A549 (cell line): ENCODE data around the gene TM4SF4. TPM values are rescaled to one million over a fixed set of nuclear protein-coding genes. Genes with fewer than 3 reads are reported as not detected.

Source experiments
- ATAC-seq, 2 experiments: fragments of 200-7000 bp in 1 of 2; fragments of >200 bp in 1 of 2; cut with Nextera tagmentation in 1 of 2; cut with Tn5 transposase in 1 of 2; 3 replicates each; pipeline versions ENCODE4 v1.8.0 to v1.9.1; 2018 to 2020; ENCODE audit warnings: mild to moderate bottlenecking in 1 of 2, moderate library complexity in 1 of 2
- CTCF ChIA-PET: fragments of 300-600 bp; sonication (Branson Sonifier 250); formaldehyde crosslinking; extraction: SDS; loops from one replicate; lab custom pipeline; 2021; ENCODE audit warnings: antibody characterized with exemption, inconsistent platforms; lab: Yijun Ruan, JAX
- POLR2A ChIA-PET: fragments of 350-600 bp; formaldehyde crosslinking; extraction: SDS; loops from one replicate; lab custom pipeline; 2021; ENCODE audit warnings: antibody characterized with exemption, inconsistent platforms; lab: Yijun Ruan, JAX
- DNase-seq, 2 experiments: peaks; one replicate each; pipeline versions ENCODE4 v3.0.0 to v3.0.0-alpha.2; 2011 to 2016; ENCODE audit warnings: low read depth in 1 of 2, low spot score in 1 of 2
- FAIRE-seq: peaks from 2 replicates; lab custom pipeline; 2011; peaks lifted over from hg19 to GRCh38; lab: Jason Lieb, UNC
- H3K27ac ChIP-seq, 2 experiments: fragments of >200 bp; sonication (Bioruptor Twin); formaldehyde crosslinking; 3 replicates each; pipeline ENCODE4 v1.5.1; 2016 to 2017
- H3K4me1 ChIP-seq: fragments of >200 bp; sonication (Bioruptor Twin); formaldehyde crosslinking; 3 replicates; pipeline ENCODE4 v1.6.1; 2016
- H3K4me2 ChIP-seq: fragments of >200 bp; sonication (Bioruptor Twin); formaldehyde crosslinking; 3 replicates; pipeline ENCODE4 v1.6.1; 2016
- H3K4me3 ChIP-seq: fragments of >200 bp; sonication (Bioruptor Twin); formaldehyde crosslinking; 3 replicates; pipeline ENCODE4 v1.5.1; 2016
- H3K9me3 ChIP-seq: fragments of >200 bp; sonication (Bioruptor Twin); formaldehyde crosslinking; 3 replicates; pipeline ENCODE4 v1.6.1; 2016
- ATOH8 ChIP-seq: fragments of 250-450 bp; sonication (Bioruptor Pico); IDR thresholded peaks from 2 replicates; pipeline ENCODE4 v1.5.0; 2020; ENCODE audit warnings: low read depth, mild to moderate bottlenecking, moderate library complexity
- BHLHE40 ChIP-seq: IDR thresholded peaks from 2 replicates; pipeline ENCODE4 v1.6.1; 2012; ENCODE audit warnings: low read depth, low read length, inconsistent platforms
- CBX2 ChIP-seq: fragments of 200-600 bp; sonication (generic); IDR thresholded peaks from 2 replicates; pipeline ENCODE4 v1.6.1; 2016; ENCODE audit warnings: low read depth, mild to moderate bottlenecking, borderline replicate concordance
- CEBPB ChIP-seq, 2 experiments: fragments of >200 bp in 1 of 2; sonication (Bioruptor Twin) in 1 of 2; formaldehyde crosslinking in 1 of 2; IDR thresholded peaks; 2 replicates each; pipeline ENCODE4 v1.6.1; 2012 to 2016
- EHF ChIP-seq: fragments of 250-450 bp; sonication (Bioruptor Pico); IDR thresholded peaks from 2 replicates; pipeline ENCODE4 v1.5.0; 2020; ENCODE audit warnings: mild to moderate bottlenecking
- FOXS1 ChIP-seq: fragments of 250-450 bp; sonication (Bioruptor Pico); IDR thresholded peaks from 2 replicates; pipeline ENCODE4 v1.5.0; 2020; ENCODE audit warnings: mild to moderate bottlenecking, moderate library complexity
- HOXB5 ChIP-seq: fragments of 250-450 bp; sonication (Bioruptor Pico); IDR thresholded peaks from 2 replicates; pipeline ENCODE4 v1.5.0; 2020; ENCODE audit warnings: mild to moderate bottlenecking, moderate library complexity
- JUN ChIP-seq, 2 experiments: fragments of >200 bp; sonication (Bioruptor Twin); formaldehyde crosslinking; IDR thresholded peaks; 2 replicates in 1 of 2; 3 replicates in 1 of 2; pipeline ENCODE4 v1.6.1; 2016 to 2017
- MAFK ChIP-seq: fragments of 450-650 bp; IDR thresholded peaks from 2 replicates; pipeline ENCODE4 v1.6.1; 2014; ENCODE audit not compliant: partially characterized antibody
- MAZ ChIP-seq: fragments of 150-350 bp; IDR thresholded peaks from 2 replicates; pipeline ENCODE4 v1.6.1; 2014; ENCODE audit warnings: antibody characterized with exemption, low read depth, low read length, borderline replicate concordance
- NPAS2 ChIP-seq: fragments of 250-450 bp; sonication (Bioruptor Pico); IDR thresholded peaks from 2 replicates; pipeline ENCODE4 v1.8.0; 2022; ENCODE audit warnings: mild to moderate bottlenecking, moderate library complexity, borderline replicate concordance
- PHF8 ChIP-seq: fragments of 200-600 bp; sonication (generic); IDR thresholded peaks from 2 replicates; pipeline ENCODE4 v1.6.1; 2016; ENCODE audit warnings: low read depth, mild to moderate bottlenecking, antibody characterized with exemption, moderate library complexity, borderline replicate concordance
- RARB ChIP-seq: fragments of 250-450 bp; sonication (Bioruptor Pico); IDR thresholded peaks from 2 replicates; pipeline ENCODE4 v1.8.0; 2021; ENCODE audit warnings: mild to moderate bottlenecking, moderate library complexity
- RCOR1 ChIP-seq: fragments of 150-350 bp; IDR thresholded peaks from 2 replicates; pipeline ENCODE4 v1.6.1; 2014; ENCODE audit warnings: antibody characterized with exemption, low read length, low read depth
- RNF2 ChIP-seq: fragments of 200-600 bp; sonication (generic); IDR thresholded peaks from 2 replicates; pipeline ENCODE4 v1.6.1; 2016; ENCODE audit warnings: low read depth, mild to moderate bottlenecking, antibody characterized with exemption, moderate library complexity, borderline replicate concordance
- SMC3 ChIP-seq: fragments of >200 bp; sonication (Bioruptor Twin); formaldehyde crosslinking; IDR thresholded peaks from 3 replicates; pipeline ENCODE4 v1.6.1; 2018; ENCODE audit warnings: inconsistent platforms
- SREBF2 ChIP-seq: fragments of 450-650 bp; IDR thresholded peaks from 2 replicates; pipeline ENCODE4 v1.6.1; 2014; ENCODE audit warnings: mild to moderate bottlenecking, moderate library complexity
- ZFP36 ChIP-seq: fragments of 450-650 bp; IDR thresholded peaks from 2 replicates; pipeline ENCODE4 v1.6.1; 2014; ENCODE audit warnings: borderline replicate concordance; ENCODE audit not compliant: partially characterized antibody
- WGBS: methylation state at CpG from one replicate; pipeline ENCODE4 v1.1.6; 2017; ENCODE audit errors: missing lambda C conversion rate; 5-methylcytosine and 5-hydroxymethylcytosine counted together
- polyA minus RNA-seq: library from RNA; depleted of rRNA, polyadenylated mRNA; stranded (reverse); fragments of >200 nt; gene quantifications from 2 replicates; pipeline ENCODE4 v1.2.3, GENCODE V29; 2011; rRNA and poly(A)+ RNA removed
- polyA plus RNA-seq, 4 experiments: library from polyadenylated mRNA; depleted of rRNA in 3 of 4; stranded (reverse); fragments of >200 nt; fragmentation: RNase III in 1 of 4; extraction: RNeasy Plus Mini Kit Qiagen cat#74134 plus additional on column Dnase treatment in 1 of 4; gene quantifications; 2 replicates in 3 of 4; 3 replicates in 1 of 4; pipeline ENCODE4 v1.2.3, GENCODE V29; 2011 to 2017
- TF ChIP-seq, protein P1 (sequence below): fragments of >200 bp; sonication (Bioruptor Twin); formaldehyde crosslinking; IDR thresholded peaks from 2 replicates; pipeline ENCODE4 v1.6.1; 2016
- TF ChIP-seq, protein P2 (sequence below): fragments of 200-600 bp; sonication (generic); IDR thresholded peaks from 2 replicates; pipeline ENCODE4 v1.6.1; 2016; ENCODE audit warnings: antibody characterized with exemption, mild to moderate bottlenecking, moderate library complexity
- TF ChIP-seq, protein P3 (sequence below): fragments of 450-650 bp; IDR thresholded peaks from 2 replicates; pipeline ENCODE4 v1.6.1; 2014; ENCODE audit warnings: antibody characterized with exemption
- TF ChIP-seq, protein P4 (sequence below): IDR thresholded peaks from 2 replicates; pipeline ENCODE4 v1.6.1; 2012
- TF ChIP-seq, protein P5 (sequence below): fragments of 250-450 bp; sonication (Bioruptor Pico); IDR thresholded peaks from 2 replicates; pipeline ENCODE4 v1.5.0; 2021; ENCODE audit warnings: mild to moderate bottlenecking, moderate library complexity, borderline replicate concordance

Gene TM4SF4
- polyA plus RNA-seq (2011; rRNA removed), result 17.4 and 38.6 TPM in 2 replicates
- polyA plus RNA-seq (2012; cell fraction: cytosol; rRNA removed), result 6.2 and 9.6 TPM in 2 replicates
- 5.8 and 6.9 TPM in 2 replicates for polyA plus RNA-seq (2012; cell fraction: nucleus; rRNA removed)
- 28.7 to 45.2 TPM (median 32.2 TPM) in 3 replicates for polyA plus RNA-seq (2017; fragmentation: RNase III; extraction: RNeasy Plus Mini Kit Qiagen cat#74134 plus additional on column Dnase treatment)
- 20.8 and 30.0 TPM in 2 replicates for polyA minus RNA-seq

DNA sequence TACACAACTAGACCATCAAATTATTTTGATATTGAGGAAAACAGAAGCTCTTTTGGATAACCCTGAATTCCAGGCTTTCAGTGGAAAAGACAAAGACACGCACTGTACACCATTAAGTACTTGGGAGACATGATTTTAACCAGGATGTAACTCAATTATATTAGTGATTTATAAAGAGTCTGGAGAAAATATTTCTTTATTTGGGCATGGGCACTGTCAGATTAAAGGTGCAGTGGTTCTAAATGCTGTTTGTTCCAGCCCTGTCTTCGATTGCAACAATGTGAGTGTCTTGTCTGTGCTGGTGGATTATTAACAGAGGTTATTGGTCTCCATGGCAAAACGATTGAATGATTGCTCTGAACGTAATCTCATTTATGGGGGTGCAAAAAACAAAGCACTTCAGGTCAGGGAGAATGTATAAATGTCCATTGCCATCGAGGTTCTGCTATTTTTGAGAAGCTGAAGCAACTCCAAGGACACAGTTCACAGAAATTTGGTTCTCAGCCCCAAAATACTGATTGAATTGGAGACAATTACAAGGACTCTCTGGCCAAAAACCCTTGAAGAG, at the start of gene TM4SF4:
Gene TM4SF4 (plus strand): TSS at position 448 of the 568 bp plus-strand sequence. CDS start 181 bp downstream, outside the sequence.
- ATAC-seq (peak; percentile 55 to 60; a peak in 4 of 6 replicates), FAIRE-seq (peak; percentile 54), DNase-seq (peak; percentile 63 to 69)
- WGBS, result 6% methylated on average over 5 of the region's 5 CpGs
- ChIA-PET CTCF (interaction anchor here (0.8 to 2.5 kb wide), 11 partner anchors 11 to 354 kb away, joined by 3 to 10 read pairs (median 4); no protein-coding TSS in a partner anchor), POLR2A (interaction anchor here (1.1 to 1.7 kb wide), 3 partner anchors 73 to 345 kb away, joined by 3 to 6 read pairs (median 4); partner anchors contain the start of genes HPS3 and TM4SF1)
- H3K4me3 ChIP-seq, result peak within 1 kb of the TSS; percentile 17; the same call in 2 of the 3 replicates
- peak within 1 kb of the TSS; percentile 89 for H3K4me2 ChIP-seq
- TF ChIP-seq, protein P1, sequence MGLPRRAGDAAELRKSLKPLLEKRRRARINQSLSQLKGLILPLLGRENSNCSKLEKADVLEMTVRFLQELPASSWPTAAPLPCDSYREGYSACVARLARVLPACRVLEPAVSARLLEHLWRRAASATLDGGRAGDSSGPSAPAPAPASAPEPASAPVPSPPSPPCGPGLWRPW, result no peak
- TF ChIP-seq EHF (no peak), CEBPB (IDR thresholded peaks at IDR 0.05) (peak in 1 of 2 experiments; percentile 4; a peak in 1 of 4 replicates), FOXS1 (CRISPR knock-in tag) (no peak), RNF2 (no peak), BHLHE40 (no peak), SMC3 (no peak), SREBF2 (no peak), HOXB5 (CRISPR knock-in tag) (0 out of 2 replicates have a peak, but pooled peaks have one; percentile 44), MAZ (no peak), RARB (CRISPR knock-in tag) (peak; percentile 88; the same call in 1 of the 2 replicates), ZFP36 (no peak), MAFK (no peak), PHF8 (no peak), NPAS2 (CRISPR knock-in tag) (no peak), RCOR1 (no peak), CBX2 (no peak), JUN (IDR thresholded peaks at IDR 0.05) (no peak; a peak in 1 of 5 replicates), ATOH8 (no peak)
- TF ChIP-seq, protein P2, sequence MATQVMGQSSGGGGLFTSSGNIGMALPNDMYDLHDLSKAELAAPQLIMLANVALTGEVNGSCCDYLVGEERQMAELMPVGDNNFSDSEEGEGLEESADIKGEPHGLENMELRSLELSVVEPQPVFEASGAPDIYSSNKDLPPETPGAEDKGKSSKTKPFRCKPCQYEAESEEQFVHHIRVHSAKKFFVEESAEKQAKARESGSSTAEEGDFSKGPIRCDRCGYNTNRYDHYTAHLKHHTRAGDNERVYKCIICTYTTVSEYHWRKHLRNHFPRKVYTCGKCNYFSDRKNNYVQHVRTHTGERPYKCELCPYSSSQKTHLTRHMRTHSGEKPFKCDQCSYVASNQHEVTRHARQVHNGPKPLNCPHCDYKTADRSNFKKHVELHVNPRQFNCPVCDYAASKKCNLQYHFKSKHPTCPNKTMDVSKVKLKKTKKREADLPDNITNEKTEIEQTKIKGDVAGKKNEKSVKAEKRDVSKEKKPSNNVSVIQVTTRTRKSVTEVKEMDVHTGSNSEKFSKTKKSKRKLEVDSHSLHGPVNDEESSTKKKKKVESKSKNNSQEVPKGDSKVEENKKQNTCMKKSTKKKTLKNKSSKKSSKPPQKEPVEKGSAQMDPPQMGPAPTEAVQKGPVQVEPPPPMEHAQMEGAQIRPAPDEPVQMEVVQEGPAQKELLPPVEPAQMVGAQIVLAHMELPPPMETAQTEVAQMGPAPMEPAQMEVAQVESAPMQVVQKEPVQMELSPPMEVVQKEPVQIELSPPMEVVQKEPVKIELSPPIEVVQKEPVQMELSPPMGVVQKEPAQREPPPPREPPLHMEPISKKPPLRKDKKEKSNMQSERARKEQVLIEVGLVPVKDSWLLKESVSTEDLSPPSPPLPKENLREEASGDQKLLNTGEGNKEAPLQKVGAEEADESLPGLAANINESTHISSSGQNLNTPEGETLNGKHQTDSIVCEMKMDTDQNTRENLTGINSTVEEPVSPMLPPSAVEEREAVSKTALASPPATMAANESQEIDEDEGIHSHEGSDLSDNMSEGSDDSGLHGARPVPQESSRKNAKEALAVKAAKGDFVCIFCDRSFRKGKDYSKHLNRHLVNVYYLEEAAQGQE, result no peak
- TF ChIP-seq, protein P3, sequence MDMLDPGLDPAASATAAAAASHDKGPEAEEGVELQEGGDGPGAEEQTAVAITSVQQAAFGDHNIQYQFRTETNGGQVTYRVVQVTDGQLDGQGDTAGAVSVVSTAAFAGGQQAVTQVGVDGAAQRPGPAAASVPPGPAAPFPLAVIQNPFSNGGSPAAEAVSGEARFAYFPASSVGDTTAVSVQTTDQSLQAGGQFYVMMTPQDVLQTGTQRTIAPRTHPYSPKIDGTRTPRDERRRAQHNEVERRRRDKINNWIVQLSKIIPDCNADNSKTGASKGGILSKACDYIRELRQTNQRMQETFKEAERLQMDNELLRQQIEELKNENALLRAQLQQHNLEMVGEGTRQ, result no peak
- TF ChIP-seq, protein P4, sequence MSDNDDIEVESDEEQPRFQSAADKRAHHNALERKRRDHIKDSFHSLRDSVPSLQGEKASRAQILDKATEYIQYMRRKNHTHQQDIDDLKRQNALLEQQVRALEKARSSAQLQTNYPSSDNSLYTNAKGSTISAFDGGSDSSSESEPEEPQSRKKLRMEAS, result 0 out of 2 replicates have a peak, but pooled peaks have one; percentile 14
- TF ChIP-seq, protein P5, sequence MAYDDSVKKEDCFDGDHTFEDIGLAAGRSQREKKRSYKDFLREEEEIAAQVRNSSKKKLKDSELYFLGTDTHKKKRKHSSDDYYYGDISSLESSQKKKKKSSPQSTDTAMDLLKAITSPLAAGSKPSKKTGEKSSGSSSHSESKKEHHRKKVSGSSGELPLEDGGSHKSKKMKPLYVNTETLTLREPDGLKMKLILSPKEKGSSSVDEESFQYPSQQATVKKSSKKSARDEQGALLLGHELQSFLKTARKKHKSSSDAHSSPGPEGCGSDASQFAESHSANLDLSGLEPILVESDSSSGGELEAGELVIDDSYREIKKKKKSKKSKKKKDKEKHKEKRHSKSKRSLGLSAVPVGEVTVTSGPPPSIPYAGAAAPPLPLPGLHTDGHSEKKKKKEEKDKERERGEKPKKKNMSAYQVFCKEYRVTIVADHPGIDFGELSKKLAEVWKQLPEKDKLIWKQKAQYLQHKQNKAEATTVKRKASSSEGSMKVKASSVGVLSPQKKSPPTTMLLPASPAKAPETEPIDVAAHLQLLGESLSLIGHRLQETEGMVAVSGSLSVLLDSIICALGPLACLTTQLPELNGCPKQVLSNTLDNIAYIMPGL, result no peak
- H3K9me3 ChIP-seq, result no peaks in the 10 kb centered on the region
- peaks cover 76% of the 10 kb centered on the region for H3K4me1 ChIP-seq
- peak within 1 kb of the TSS; percentile 89 to 93 for H3K27ac ChIP-seq
